ENCODE results near the gene RHBDL3.
A peak's percentile ranks its signal among the peaks of the same experiment; 100 is the strongest.

- TF ChIP-seq POLR2AphosphoS5 (IDR thresholded peaks at IDR 0.05; ENCODE audit: borderline replicate concordance, low read depth, low read length) = no peak
- no peak for TF ChIP-seq EZH2 (IDR thresholded peaks at IDR 0.05)
- peak; percentile 63 for TF ChIP-seq FOXP2 (optimal IDR thresholded peaks at IDR 0.05; ENCODE audit: control extremely low read depth, extremely low read length, insufficient read depth)
These were observed 12.5 kb upstream of the RHBDL3 start for GRCh38 chr17:32253117-32253611.
